CD4-positive, alpha-beta T cell treated with Interleukin-2 at 100 ng/mL for 4 hours (primary cell): Measurements from ENCODE around the gene ASGR1.
"Not testable (repeated sequence)": the region's sequence is repeated elsewhere in the genome, so short reads cannot be mapped to it uniquely, and the experiment has no call there.

ENCODE experiments used
- DNase-seq: peaks from one replicate; pipeline ENCODE4 v3.0.0-alpha.2; 2020; ENCODE audit warnings: low spot score

ASGR1 gene

DNA sequence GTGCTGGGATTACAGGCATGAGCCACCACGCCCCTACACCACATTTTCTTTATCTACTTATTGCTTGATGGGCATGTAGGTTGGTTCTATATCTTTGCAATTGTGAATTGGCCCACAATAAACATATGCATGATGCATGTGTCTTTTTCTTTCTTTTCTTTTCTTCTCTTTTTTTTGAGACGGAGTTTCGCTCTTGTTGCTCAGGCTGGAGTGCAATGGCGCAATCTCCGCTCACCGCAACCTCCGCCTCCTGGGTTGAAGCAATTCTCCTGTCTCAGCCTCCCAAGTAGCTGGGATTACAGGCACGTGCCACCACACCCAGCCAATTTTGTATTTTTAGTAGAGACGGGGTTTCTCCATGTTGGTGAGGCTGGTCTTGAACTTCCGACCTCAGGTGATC, 20.7 kb downstream of the ASGR1 start:
- not testable (repeated sequence) for DNase-seq

DNA sequence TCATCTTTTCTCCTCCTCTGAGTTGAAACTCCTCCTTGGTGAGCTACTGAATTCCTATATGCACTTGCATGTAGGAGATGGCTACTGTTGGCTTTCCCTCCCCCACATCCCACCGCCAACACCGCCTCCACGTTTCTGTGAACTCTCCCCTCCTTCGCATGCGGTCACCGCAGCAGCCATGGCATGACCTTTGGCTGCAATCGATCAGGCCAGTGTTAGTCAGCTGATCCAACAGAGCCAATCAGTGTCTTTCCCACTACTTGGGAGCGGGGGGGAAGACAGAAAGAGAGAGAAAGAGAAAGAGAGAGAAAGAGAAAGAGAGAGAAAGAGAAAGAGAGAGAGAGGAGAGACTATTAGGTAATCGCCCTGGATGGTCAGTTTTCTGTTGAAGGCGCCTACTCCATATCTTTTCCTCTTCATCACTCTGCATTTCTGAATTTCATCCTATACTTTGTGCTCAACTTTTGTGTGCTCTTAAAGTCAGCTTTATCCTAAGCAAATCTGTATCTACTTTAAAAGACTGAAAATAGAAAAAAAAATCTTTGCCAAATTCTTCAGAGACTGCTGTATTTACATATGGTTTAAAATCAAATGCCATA, 22.7 kb downstream of the ASGR1 start:
- no peak for DNase-seq

DNA sequence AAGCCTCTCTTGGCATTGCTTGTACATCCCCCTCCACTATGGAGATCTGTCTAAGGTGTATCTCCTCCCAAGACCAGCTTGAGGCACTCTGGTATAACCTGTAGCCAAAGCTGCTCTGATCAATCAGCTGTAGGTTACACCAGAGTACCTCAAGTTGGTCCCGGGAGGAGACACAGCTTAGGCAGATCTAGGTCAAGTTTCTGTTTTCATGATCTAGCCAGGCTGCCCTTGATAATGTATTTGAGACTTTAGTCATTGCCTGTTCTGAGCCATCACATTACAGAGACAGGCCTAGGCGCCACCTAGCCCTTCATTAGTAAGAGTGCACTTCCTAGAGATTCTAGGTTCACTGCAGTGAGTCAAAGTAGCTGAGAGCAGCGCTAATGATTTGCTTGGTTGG, 31.4 kb downstream of the ASGR1 start:
- peak; percentile 29 for DNase-seq

DNA sequence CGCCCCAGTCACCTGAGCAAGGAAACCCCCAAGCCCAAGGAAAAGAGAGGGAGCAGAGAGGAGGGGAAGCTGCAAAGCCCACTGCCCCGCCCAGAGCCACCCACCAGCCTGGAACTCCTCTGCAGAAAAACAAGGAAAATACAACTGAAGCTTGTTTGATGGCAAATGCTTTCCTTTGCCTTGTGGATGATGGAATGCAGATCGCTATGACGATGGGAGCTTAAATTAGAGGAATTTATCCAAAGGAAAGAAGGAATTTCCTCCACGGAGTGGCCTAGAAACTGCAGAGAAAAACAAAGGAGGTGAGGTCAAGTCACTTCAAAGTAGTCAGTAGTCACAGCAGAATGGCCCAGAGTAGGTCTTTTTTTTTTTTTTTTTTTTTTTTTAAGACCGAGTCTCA, 33.1 kb downstream of the ASGR1 start:
- no peak for DNase-seq

DNA sequence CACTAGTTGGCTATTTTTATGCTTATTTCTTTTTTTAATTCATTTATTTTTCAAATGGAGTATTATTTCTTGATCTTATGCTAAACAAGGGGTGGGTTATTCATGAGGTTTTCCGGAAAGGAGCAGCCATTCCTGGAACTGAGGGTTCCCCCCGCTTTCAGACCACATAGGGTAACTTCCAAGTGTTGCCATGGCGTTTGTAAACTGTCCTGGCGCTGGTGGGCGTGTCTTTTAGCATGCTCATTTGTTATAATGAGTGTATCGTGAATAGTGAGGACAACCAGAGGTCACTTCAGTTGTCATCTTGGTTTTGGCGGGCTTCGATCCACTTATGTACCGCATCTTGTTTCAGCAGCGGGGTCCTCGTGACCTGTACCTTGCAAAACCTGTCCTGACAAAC, 35.0 kb downstream of the ASGR1 start:
- no peak for DNase-seq

DNA sequence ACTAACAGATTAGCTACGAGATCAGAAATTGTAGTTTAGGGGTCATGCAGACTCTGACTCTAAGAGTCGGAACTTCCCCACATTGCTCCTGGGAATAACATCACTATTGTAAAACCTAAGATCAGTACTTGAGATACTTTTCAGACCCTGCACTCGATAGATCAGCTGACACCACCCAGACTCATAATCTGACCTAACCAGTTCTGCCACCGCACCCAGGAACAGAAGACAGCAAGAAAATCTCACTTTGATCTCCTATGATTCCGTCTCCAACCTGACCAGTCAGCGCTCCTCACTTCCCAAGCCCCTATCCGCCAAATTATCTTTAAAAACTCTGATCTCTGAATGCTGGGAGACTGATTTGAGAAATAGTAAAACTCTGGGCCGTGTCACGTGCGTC, 37.3 kb downstream of the ASGR1 start:
- no peak for DNase-seq

DNA sequence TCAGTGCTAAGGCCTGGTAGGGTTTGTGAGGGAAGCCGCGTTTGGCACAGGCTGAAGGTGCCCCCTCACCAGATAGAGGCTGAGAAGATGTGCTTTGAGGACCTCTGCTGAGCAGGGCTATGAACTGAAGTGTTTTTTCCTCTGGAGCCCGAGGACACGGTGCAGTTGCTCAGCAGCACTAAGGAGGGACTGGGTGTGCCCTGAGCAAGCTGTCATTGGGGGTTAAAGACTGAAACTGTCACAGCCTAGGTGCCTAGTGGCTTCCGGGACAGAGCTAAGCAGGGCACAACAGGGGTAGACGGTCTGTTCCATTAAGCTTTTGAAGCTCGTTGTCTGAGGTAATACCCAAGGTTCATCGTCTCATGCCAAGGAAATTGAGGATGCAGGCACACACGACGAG, 39.8 kb downstream of the ASGR1 start:
- DNase-seq = no peak

DNA sequence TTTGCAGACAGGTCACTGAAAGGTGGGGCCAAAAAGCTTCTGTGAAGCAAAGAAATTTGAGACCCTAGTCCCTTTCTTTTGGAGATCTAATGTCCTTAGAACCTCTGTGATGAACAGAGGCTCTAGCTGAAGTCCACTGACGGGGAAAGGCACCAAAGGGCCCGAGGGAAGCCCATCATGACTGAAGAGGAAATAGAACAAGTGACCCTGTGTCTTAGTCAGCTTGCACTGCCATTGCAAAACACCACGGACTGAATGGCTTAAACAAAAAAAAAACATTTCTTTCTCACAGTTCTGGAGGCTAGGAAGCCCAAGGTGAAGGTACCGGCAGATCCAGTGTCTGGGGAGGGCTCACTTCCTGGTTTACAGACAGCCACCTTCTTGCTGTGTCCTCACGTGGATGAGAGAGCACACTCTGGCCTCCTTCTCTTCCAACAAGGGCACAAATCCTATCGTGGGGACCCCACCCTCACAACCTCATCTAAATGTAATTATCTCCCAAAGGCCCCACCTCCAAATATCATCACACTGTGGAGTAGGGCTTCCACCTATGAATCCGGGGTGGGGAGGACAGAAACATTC, 40.3 kb downstream of the ASGR1 start:
- DNase-seq = no peak

DNA sequence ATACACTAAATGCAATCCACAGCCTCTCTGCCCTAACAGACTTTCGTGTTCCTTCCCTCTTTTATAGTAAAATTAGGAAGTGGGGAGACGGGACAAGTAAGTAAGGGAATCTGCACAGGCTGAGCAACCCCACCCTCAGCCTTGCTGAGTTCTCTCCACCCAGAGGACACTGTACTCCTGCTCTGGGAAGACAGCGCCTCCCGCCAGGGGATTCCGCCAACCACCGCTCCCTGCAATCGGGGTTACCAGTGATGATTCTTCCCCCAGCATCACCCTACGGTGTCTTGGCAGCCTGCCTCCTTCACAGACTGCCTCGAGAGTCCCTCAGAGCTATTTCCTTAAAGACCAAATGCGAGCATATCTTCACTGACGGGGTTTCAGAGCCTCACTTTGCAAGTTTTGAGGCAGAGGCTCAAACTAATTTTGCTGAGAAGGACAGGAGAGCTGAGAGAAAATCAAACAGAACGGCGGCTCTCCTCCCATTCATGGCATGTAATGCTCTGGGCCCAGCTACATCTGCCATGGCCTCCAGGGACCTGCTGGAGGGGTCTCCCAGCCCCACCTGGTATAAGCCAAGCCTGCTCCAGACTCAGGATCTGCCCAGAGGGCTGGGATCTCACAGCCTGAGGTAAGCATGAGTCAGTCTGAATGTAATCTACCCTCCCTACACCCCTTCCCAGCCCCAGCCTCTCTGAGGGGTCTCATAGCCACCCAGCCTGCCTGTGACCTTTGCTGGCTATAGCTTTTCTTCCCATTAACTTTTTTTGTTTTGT, 41.8 kb downstream of the ASGR1 start:
- DNase-seq = no peak

DNA sequence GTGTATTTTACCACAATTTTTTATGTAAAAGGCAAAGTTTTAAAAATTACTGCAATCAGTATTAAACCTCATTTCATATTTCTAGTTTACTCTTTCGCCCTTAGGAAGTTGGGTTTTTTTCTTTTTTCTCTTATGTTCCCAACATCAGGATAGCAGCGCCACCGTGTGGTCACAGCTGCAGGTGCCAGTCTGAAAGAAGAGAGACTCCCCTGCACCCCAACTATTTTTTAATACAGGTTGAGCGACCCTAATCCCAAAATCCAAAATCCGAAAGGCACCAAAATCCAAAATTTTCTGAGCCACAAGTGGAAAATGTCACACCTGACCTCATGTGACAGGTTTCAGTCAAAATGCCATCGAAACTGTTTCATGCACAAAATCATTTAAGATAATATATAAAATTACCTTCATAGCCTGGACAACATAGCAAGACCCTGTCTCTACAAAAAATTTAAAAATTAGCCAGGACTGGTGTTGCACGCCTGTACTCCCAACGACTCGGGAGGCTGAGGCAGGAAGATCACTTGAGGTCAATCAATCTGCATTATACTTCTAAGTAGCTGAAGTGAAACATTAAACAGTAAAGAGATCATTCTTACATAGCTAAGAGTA, 42.8 kb downstream of the ASGR1 start:
- DNase-seq = peak; percentile 82

DNA sequence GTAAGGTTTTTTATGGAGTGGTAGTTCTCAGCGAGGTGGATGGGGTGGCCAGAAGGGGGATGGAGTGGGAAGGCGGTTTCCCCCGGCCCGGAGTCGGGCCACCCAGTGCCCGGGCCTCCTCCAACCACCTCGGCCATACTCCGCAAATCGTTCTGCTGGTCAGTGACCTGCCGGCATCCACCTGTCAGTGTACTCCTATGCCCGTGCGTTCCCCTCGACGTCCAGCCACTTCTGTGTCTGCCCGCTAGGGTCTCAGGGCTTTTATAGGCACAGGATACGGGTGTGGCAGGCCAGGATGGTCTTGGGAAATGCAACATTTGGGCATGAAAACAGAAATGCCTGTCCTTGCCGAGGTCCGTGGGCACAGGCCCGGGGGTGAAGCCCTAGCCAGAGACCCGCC, 45.3 kb downstream of the ASGR1 start:
- DNase-seq = no peak

DNA sequence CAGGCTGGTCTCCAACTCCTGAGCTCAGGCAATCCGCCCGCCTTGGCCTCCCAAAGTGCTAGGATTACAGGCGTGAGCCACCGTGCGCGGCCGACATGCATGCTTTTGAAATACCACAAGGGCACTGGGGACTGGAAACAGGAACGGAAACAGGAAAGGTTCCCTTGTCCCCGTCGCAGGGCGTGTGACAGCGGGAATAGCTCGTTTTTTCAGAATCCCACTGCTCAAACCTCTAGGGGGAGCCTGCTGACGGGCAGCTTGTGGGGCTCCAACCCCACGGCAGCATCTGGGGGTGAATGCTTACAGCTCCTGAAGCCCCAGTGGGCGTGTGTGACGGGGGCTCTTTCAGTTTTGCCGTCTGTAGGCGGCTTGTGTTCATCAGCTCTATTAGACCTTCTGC, 45.7 kb downstream of the ASGR1 start:
- DNase-seq = peak; percentile 56

DNA sequence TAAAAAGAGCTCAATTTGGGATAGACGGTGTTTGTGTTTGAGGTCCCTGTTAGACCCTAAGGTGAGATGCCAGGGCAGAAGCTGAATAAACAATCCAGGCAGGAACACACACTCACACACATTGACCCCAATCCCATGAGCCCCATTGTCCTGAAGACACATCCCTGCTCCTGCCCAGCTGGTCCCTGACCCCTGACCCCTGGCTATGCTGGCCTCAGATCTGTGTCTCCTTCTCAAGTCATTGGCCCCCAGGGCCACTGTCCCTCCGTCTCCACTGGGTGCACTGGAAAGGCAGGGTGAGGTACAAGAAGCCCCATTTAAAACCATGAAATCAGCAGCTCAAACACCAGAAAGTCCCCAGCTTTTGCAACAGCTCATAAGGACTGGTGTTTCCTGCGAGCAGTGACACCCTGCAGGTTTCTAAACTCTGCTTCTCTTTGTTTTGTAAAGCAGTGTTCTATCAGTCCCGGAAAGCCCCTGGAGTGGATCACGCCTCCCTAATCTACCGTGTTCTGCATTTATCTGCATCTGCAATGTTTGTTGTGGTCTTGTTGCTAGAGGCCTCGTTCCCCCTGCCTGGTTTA, 46.6 kb downstream of the ASGR1 start:
- peak; percentile 84 for DNase-seq

DNA sequence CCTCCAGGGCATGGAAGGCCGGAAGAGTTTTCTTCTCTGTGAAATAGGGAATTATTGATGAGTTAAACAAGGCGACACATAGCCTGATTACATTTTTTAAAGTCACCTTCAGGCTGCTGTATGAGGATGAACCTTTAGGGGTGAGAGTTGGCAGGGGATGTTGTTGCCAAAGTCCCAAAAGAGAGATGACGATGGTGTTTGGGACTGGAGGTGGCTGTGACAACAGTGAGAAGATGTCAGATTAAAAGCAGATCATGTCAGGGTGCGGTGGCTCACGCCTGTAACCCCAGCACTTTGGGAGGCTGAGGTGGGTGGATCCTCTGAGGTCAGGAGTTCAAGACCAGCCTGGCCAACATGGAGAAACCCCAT, 47.8 kb downstream of the ASGR1 start:
- DNase-seq = no peak

DNA sequence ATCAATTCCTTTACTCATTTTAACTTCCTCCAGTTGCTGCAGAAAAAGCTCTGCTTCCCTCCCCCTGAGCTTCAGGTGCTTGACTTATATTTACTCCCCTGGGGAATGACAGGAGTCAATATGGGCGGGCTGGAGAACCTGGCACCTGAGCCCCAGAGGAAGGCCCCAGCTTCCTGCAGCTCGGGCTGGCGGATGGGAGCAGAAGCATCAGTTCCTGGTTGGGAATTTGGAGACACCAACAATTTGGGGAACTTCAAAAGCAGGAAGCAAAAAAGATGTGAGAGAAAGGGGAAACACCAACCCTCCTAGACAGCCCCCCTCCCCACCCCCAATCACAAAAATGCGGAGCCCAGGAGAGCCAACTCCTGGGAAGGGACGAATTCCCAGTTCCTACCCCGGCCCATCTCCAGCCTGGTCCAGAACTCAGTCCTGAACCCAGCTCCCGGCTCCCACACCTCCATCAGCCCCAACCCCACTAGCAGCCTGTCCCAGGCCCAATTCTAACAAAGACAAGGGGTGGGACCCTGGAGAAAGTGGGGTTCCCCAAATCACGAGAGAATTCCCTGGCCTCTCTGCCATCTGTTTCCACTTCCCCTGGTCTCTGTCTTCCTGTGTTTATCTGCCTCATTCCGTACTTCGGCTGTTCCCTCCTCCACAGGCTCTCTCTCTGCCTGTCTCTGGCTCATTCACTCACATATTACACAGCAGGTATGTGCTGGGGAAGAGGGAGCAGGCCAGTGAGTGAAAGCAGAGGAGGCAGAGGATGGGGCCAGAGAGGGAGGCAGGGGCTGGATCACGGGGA, 48.3 kb downstream of the ASGR1 start:
- no peak for DNase-seq

DNA sequence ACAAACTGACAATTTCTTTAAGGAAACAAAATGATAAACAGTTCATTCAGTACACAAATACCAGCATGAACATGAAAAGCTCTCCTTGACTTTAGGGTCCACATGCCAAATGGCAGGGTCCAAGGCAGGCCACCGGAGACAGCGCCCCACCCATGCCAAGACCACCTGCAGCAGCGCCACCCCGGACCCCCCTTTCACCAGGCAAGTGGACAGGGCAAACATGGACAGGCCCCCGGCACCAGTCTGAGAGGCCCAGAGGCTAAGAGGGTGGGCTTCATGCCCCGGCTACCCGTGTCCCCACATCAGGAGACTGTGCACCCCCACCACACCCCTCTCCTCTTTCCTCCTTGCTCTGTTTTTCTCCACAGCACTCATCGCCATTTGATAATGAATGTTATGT, 49.9 kb downstream of the ASGR1 start:
- no peak for DNase-seq

DNA sequence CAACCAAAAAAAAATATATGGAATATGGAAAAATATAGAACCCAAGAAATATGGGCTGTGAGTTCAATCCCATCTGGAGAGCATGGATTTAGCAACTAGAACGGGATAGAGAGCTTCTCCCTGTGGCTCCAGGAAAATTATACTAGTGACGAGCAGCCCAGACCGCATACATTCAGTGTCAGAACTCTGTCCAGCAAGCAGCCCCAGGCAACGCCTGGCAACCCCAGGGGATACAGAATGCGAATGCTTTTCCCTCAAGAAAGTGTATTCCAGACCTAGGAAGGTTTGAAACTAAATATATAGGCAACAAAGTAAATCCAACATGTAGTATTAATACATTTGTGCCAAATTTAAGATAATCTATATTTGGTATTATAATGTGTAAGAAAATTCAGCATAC, 51.0 kb downstream of the ASGR1 start:
- no peak for DNase-seq

DNA sequence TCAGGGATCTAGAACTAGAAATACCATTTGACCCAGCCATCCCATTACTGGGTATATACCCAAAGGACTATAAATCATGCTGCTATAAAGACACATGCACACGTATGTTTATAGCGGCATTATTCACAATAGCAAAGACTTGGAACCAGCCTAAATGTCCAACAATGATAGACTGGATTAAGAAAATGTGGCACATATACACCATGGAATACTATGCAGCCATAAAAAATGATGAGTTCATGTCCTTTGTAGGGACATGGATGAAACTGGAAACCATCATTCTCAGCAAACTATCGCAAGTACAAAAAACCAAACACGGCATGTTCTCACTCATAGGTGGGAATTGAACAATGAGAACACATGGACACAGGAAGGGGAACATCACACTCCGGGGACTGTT, 51.7 kb downstream of the ASGR1 start:
- DNase-seq = not testable (repeated sequence)

DNA sequence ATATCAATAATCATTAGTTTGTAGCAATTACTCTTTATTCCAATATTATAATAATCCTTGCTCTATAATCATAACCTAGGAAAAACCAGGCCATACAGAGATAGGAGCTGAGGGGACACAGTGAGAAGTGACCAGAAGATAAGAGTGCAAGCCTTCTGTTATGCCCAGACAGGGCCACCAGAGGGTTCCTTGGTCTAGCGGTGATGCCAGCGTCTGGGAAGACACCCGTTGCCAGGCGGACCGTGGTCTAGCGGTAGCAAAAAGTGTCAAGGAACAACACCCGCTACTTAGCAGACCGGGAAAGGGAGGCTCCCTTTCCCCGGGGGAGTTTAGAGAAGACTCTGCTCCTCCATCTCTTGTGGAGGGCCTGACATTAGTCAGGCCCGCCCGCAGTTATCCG, 52.8 kb downstream of the ASGR1 start:
- DNase-seq = not testable (repeated sequence)

DNA sequence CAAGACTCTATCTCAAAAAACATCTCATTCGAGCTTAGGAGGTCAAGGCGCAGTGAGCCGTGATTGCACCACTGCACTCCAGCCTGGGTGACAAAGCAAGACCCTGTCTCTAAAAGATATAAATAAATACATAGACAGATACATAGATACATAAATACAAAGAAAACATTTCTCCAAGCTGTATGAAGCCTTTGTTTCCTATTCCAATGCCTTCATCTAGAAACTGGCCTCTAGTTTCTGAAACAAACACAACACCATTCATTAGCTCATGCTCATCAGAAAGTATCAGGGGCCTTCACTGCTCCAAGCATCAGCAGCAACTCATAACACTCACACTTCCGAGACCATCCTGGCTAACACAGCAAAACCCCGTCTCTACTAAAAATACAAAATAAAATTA, 54.2 kb downstream of the ASGR1 start:
- no peak for DNase-seq

DNA sequence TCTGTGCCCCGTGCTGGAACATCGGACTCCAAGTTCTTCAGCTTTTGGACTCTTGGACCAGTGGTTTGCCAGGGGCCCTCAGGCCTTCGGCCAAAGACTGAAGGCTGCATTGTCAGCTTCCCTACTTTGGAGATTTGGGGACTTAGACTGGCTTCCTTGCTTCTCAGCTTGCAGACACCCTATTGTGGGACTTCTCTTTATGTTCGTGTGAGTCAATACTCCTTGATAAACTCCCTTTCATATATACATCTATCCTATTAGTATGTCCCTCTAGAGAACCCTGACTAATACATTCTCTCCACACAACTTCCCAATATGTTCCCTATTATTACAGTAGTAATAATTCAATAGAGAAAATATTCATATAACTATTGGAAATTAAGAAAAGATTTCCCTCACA, 55.3 kb downstream of the ASGR1 start:
- no peak for DNase-seq
